Measurements from ENCODE around the gene SCAMP4. TPM values are rescaled to one million over a fixed set of nuclear protein-coding genes. Genes with fewer than 3 reads are reported as not detected.
A peak's percentile ranks its signal among the peaks of the same experiment; 100 is the strongest.

The SCAMP4 gene
- total and polyA plus RNA-seq, 5 experiments from 2014 or later = 12.1 to 23.4 (median 15.5) TPM

- POLR2A ChIA-PET = interaction anchor here (1.4 to 1.6 kb wide), 4 partner anchors 10 to 80 kb away, joined by 3 to 6 read pairs (median 3); partner anchors contain the start of gene CSNK1G2
- no peaks in the 10 kb centered on the region for H3K36me3 Mint-ChIP-seq
Measured at GRCh38 chr19:1861599-1862031, 43.6 kb upstream of the SCAMP4 start.

DNA sequence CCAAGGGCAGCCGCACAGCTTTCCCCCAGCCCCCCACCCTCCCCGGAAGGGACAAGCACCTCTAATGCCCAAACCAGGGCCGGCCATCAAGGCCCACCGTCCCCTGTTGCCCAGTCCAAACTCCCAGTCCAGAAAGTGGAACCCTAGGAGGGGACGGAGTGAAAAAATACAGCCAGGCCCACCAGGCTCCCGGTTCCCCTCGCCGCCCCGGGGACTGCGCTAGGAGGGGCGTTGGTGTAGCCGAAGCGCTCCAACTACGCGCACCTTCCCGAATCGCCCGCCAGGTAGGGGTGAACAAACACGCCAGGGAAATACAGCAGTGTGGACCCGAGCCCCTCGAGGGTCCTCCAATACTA lies 43.2 kb upstream of the SCAMP4 start:
- H3K4me3 Mint-ChIP-seq = peak overlapping the region; percentile 91 to 99 (median 94)
- H3K27ac Mint-ChIP-seq = peak overlapping the region; percentile 84 to 99 (median 97)
- DNase-seq (peak in 3 of 10 donors; percentile 11 to 63 (median 44)), ATAC-seq (peak in 1 of 2 donors; percentile 1)
- POLR2A ChIA-PET = interaction anchor here (1.4 to 1.6 kb wide), 4 partner anchors 10 to 79 kb away, joined by 3 to 6 read pairs (median 3); partner anchors contain the start of gene CSNK1G2
- peaks cover 20 to 49% (median 47%) of the 10 kb centered on the region in 4 donors for H3K4me1 Mint-ChIP-seq
- no peaks in the 10 kb centered on the region for H3K36me3 Mint-ChIP-seq
- peaks cover 0 to 2% (median 0%) of the 10 kb centered on the region in 9 donors for H3K9me3 Mint-ChIP-seq
- H3K27me3 Mint-ChIP-seq = no peaks in the 10 kb centered on the region

More at GRCh38 chr19:1861599-1862031, 43.6 kb upstream of the SCAMP4 start:
- H3K27me3 Mint-ChIP-seq = no peaks in the 10 kb centered on the region
- peak overlapping the region; percentile 91 to 99 (median 94) for H3K4me3 Mint-ChIP-seq
- ATAC-seq (no peak), DNase-seq (peak in 1 of 10 donors; percentile 7)
- H3K27ac Mint-ChIP-seq = peak overlapping the region; percentile 84 to 99 (median 97)
- H3K4me1 Mint-ChIP-seq = peaks cover 20 to 47% (median 47%) of the 10 kb centered on the region in 4 donors
- H3K9me3 Mint-ChIP-seq = peaks cover 0 to 2% (median 0%) of the 10 kb centered on the region in 9 donors

DNA sequence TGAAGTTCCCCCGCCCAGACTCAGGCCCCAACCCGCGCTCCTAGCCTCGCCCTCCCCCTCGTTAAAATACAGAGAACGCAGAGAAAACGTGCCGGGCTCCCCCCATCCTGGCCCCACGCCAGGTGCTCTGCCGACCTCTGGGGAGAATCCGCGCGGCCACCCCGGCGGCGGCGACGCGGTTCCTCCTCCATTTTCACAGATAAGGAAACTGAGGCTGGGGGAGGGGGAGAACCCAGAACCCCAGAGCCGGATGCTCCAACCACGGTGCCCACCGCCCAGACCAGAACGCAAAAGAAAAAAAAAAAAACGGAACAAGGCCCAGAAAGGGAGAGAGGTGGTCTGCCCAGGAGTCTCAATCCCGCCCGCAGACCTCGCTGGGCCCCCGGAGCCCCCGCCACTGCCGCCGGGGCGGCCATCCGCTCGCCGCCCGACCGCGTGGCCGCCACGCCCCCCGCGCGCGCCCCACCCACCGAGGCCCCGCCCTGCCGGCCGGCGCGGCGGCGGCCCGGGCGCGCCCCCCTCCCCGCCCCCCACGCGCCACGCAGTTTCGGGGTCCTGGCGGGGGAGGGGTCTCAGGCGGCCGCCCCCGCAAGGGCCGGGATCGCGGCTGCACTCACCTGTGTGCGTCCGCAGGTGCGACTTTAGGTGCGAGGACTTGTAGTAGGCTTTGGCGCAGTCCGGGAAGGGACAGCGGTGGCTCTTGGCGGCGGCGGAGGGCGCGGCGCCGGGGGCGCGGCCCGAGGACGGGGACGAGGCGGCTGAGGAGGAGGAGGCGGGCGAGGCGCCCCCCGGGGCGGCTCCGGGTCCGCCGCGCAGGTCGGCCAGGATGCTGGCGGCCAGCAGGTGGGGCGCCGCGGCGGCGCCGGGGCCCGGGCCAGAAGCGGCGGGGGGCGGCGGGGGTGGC lies 42.5 kb upstream of the SCAMP4 start:
- ATAC-seq = peak; percentile 1 to 8
- peak; percentile 48 to 84 (median 68) for DNase-seq
- POLR2A ChIA-PET = interaction anchor here (1.5 to 1.6 kb wide), 2 partner anchors 12 to 79 kb away, joined by 3 read pairs; partner anchors contain the start of gene CSNK1G2
- Mint-ChIP-seq H3K27me3 (no peaks in the 10 kb centered on the region), H3K9me3 (peaks cover 0 to 2% (median 0%) of the 10 kb centered on the region in 9 donors), H3K4me1 (peaks cover 20 to 50% (median 48%) of the 10 kb centered on the region in 4 donors), H3K4me3 (peak overlapping the region; percentile 91 to 99 (median 94)), H3K36me3 (no peaks in the 10 kb centered on the region), H3K27ac (peak overlapping the region; percentile 84 to 99 (median 97))

GRCh38 chr19:1863328-1863637 lies 41.9 kb upstream of the SCAMP4 start, which contains the start of gene KLF16:
KLF16 (minus strand) TSS chr19:1863579; CDS start chr19:1863497, 82 bp downstream.
- peaks cover 0 to 2% (median 0%) of the 10 kb centered on the region in 9 donors for H3K9me3 Mint-ChIP-seq
- H3K4me1 Mint-ChIP-seq = peaks cover 21 to 48% (median 47%) of the 10 kb centered on the region in 4 donors
- peak; percentile 1 to 4 for ATAC-seq
- no peaks in the 10 kb centered on the region for H3K27me3 Mint-ChIP-seq
- peaks cover 0 to 3% (median 0%) of the 10 kb centered on the region in 3 donors for H3K36me3 Mint-ChIP-seq
- POLR2A ChIA-PET = interaction anchor here (1.9 kb wide), 1 partner anchor 34 kb away, joined by 16 read pairs; no protein-coding TSS in a partner anchor
- H3K4me3 Mint-ChIP-seq = peak within 1 kb of the TSS; percentile 91 to 99 (median 94)
- peak within 1 kb of the TSS; percentile 84 to 99 (median 97) for H3K27ac Mint-ChIP-seq
- DNase-seq = no peak

- Mint-ChIP-seq H3K27ac (peak overlapping the region; percentile 16 to 92 (median 85)), H3K9me3 (peaks cover 0 to 2% (median 0%) of the 10 kb centered on the region in 9 donors), H3K4me3 (peak overlapping the region; percentile 75 to 88 (median 78)), H3K36me3 (peaks cover 0 to 3% (median 1%) of the 10 kb centered on the region in 3 donors), H3K4me1 (peaks cover 20 to 45% (median 44%) of the 10 kb centered on the region in 4 donors), H3K27me3 (no peaks in the 10 kb centered on the region)
- ATAC-seq (peak; percentile 59 to 71), DNase-seq (peak; percentile 88 to 98 (median 94))
- POLR2A ChIA-PET = interaction anchor here (0.6 to 1.9 kb wide), 14 partner anchors 8 to 396 kb away, joined by 3 to 30 read pairs (median 5); partner anchors contain the start of gene ABHD17A
Measured at GRCh38 chr19:1863638-1864479, 41.3 kb upstream of the SCAMP4 start.

DNA sequence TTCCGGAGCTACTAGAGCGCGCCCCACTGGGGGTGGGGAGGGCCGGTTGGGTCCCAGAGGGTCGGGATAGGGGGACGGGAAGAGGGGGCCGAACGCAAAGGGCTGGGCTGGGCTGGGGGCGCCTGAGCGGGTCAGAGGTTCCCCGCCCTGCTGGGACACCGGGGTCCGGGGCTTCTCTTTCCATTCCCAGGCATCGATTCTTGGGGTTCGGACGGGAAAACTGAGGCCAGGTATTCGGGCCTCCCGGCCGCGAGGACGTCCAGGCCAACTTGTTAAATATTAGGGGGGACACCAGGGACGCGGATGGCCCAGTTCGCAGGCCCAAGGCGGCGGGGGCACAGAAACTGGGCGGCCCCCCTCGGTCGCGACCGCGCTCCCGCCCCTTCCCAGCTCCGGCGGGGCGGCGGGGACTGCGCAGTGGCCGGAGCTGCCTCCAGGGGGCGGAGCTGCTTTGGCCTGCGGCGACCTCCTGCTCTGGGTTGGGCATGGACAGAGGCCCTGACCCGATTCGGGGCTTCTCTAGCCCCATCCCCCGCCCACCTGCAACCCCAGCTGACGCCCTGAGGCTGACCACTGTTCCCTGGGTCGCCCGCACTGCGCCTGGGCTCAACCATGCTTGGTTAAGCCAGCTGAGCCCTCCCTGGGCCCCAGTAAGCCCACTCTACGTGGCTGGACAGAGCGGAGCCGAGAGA lies 40.6 kb upstream of the SCAMP4 start:
- DNase-seq = peak in 5 of 10 donors; percentile 30 to 69 (median 50)
- POLR2A ChIA-PET = interaction anchor here (0.6 to 1.9 kb wide), 16 partner anchors 8 to 395 kb away, joined by 3 to 30 read pairs (median 5); partner anchors contain the start of gene ABHD17A
- ATAC-seq = peak in 1 of 2 donors; percentile 7
- H3K36me3 Mint-ChIP-seq = peaks cover 0 to 5% (median 2%) of the 10 kb centered on the region in 3 donors
- peak overlapping the region; percentile 16 to 92 (median 85) for H3K27ac Mint-ChIP-seq
- H3K4me1 Mint-ChIP-seq = peaks cover 15 to 45% (median 41%) of the 10 kb centered on the region in 4 donors
- H3K9me3 Mint-ChIP-seq = peaks cover 0 to 2% (median 0%) of the 10 kb centered on the region in 9 donors
- peak overlapping the region; percentile 75 to 88 (median 78) for H3K4me3 Mint-ChIP-seq
- H3K27me3 Mint-ChIP-seq = no peaks in the 10 kb centered on the region

DNA sequence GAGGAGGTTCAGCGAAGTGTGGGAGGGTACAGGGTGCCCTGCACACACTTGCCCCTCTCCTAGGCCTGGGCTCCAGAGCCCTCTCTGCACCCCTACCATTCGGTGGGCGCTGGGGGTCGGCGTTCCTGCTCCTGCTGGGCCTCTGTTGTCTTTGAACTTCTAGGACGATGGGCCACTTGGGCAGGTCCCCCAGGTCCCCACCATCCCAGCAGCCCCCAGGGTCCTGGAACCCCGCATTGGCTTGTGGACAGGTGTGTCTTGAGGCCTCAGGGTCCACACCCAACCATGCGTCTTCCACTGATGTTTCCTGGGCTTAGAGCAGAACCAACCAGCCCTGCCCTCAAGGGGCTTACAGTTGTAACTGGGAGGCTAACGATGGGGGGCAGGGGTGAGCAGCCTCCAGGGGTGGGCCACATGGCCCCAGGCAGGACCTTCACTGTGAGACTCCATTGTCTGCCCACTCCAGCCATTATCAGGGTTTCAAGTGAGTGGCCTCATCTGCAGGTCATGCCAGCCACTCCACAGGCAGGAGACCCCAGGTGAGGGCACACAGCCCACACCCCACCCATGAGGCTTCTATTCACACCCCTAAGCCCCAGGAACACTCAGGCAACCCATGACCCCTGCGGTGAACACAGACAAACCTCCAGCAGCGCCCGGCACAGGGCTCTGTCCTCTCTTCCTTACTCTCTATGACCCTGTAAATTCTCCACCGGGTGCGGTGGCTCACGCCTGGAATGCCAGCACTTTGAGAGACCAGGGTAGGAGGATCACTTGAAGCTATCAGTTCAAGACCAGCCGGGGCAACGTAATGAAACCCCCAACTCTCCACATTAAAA lies 39.8 kb upstream of the SCAMP4 start:
- no peak for DNase-seq
- ATAC-seq = no peak

GRCh38 chr19:1866693-1867348 lies 38.4 kb upstream of the SCAMP4 start:
- Mint-ChIP-seq H3K36me3 (peaks cover 0 to 15% (median 2%) of the 10 kb centered on the region in 3 donors), H3K4me3 (peak overlapping the region in 2 of 10 donors; percentile 65 to 77), H3K27me3 (no peaks in the 10 kb centered on the region), H3K4me1 (peaks cover 9 to 39% (median 28%) of the 10 kb centered on the region in 4 donors), H3K27ac (peak overlapping the region in 6 of 10 donors; percentile 25 to 79 (median 52)), H3K9me3 (no peaks in the 10 kb centered on the region)
- ATAC-seq (no peak), DNase-seq (no peak)
- POLR2A ChIA-PET = interaction anchor here (0.5 to 1.8 kb wide), 5 partner anchors 8 to 818 kb away, joined by 3 to 7 read pairs (median 5); no protein-coding TSS in a partner anchor

More for the DNA sequence above, 39.8 kb upstream of the SCAMP4 start:
- Mint-ChIP-seq H3K27ac (peak overlapping the region; percentile 59 to 87 (median 74)), H3K27me3 (no peaks in the 10 kb centered on the region), H3K4me1 (peaks cover 15 to 44% (median 38%) of the 10 kb centered on the region in 4 donors), H3K9me3 (peaks cover 0 to 2% (median 0%) of the 10 kb centered on the region in 9 donors), H3K4me3 (peak overlapping the region; percentile 39 to 86 (median 62)), H3K36me3 (peaks cover 0 to 9% (median 2%) of the 10 kb centered on the region in 3 donors)
- POLR2A ChIA-PET = interaction anchor here (0.6 to 1.9 kb wide), 14 partner anchors 9 to 215 kb away, joined by 3 to 30 read pairs (median 6); partner anchors contain the start of gene ABHD17A

- POLR2A ChIA-PET = interaction anchor here (0.8 to 1.8 kb wide), 2 partner anchors 14 to 30 kb away, joined by 5 to 6 read pairs; no protein-coding TSS in a partner anchor
- Mint-ChIP-seq H3K4me1 (peaks cover 7 to 40% (median 26%) of the 10 kb centered on the region in 4 donors), H3K4me3 (peak overlapping the region in 2 of 10 donors; percentile 22 to 66), H3K27ac (peak overlapping the region in 8 of 10 donors; percentile 8 to 85 (median 53)), H3K9me3 (no peaks in the 10 kb centered on the region), H3K36me3 (peaks cover 0 to 15% (median 2%) of the 10 kb centered on the region in 3 donors), H3K27me3 (no peaks in the 10 kb centered on the region)
- DNase-seq (no peak), ATAC-seq (no peak)
Measured at GRCh38 chr19:1867349-1867724, 37.9 kb upstream of the SCAMP4 start.

DNA sequence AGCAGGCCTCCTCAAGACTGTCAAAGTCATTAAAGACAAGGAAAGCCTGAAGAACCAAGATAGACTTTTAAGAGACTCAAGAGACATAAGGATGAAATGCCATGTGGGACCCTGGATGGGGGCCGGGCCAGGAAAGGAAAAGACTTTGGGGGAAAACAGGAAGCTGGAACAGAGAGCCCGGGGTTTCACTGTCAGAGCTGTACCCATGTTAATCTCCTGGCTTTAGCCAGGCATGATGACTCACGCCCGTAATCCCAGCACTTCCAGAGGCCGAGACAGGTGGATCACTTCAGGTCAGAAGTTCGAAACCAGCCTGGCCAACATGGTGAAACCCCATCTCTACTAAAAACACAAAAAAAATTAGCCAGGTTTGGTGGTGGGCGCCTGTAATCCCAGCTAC lies 36.2 kb upstream of the SCAMP4 start:
- ATAC-seq (no peak), DNase-seq (no peak)
- Mint-ChIP-seq H3K4me3 (no peak overlapping the region), H3K27me3 (no peaks in the 10 kb centered on the region), H3K27ac (peak overlapping the region in 5 of 10 donors; percentile 11 to 69 (median 15)), H3K36me3 (peaks cover 0 to 16% (median 2%) of the 10 kb centered on the region in 3 donors), H3K9me3 (no peaks in the 10 kb centered on the region), H3K4me1 (peaks cover 7 to 50% (median 36%) of the 10 kb centered on the region in 4 donors)
- POLR2A ChIA-PET = interaction anchor here (0.7 to 1.2 kb wide), 5 partner anchors 20 to 1051 kb away, joined by 3 to 12 read pairs (median 3); no protein-coding TSS in a partner anchor

Data from naive thymus-derived CD8-positive, alpha-beta T cell (primary cell).